ENCODE measurements around the gene HSF2.
A peak's percentile ranks its signal among the peaks of the same experiment; 100 is the strongest.
"Not testable (repeated sequence)": the region's sequence is repeated elsewhere in the genome, so short reads cannot be mapped to it uniquely, and the experiment has no call there.

Gene HSF2

GRCh38 chr6:122445274-122445673, 45.8 kb downstream of the HSF2 start:
- H3K4me1 ChIP-seq (ENCODE audit: control insufficient read depth, insufficient read depth, low read length) = no peaks in the 10 kb centered on the region
- no peak overlapping the region for H3K4me3 ChIP-seq (ENCODE audit: insufficient read depth, low read depth, low read length)
- peaks cover 17% of the 10 kb centered on the region for H3K36me3 ChIP-seq (ENCODE audit: control insufficient read depth, insufficient read depth, low read length)
- H3K27me3 ChIP-seq (ENCODE audit: control insufficient read depth, insufficient read depth, low read length, poor library complexity, severe bottlenecking) = no peaks in the 10 kb centered on the region
- H3K27ac ChIP-seq (ENCODE audit: insufficient read depth, low read depth, low read length, poor library complexity, severe bottlenecking) = no peak overlapping the region
- peaks cover 2% of the 10 kb centered on the region for H3K9me3 ChIP-seq (ENCODE audit: control insufficient read depth, low read length)
- WGBS, 2 experiments = no CpG with 5 or more reads among the region's 1 CpG

GRCh38 chr6:122449069-122449468, 49.6 kb downstream of the HSF2 start:
- Histone ChIP-seq H3K27ac (ENCODE audit: insufficient read depth, low read depth, low read length, poor library complexity, severe bottlenecking) (no peak overlapping the region), H3K4me3 (ENCODE audit: insufficient read depth, low read depth, low read length) (no peak overlapping the region), H3K4me1 (ENCODE audit: control insufficient read depth, insufficient read depth, low read length) (no peaks in the 10 kb centered on the region), H3K9me3 (ENCODE audit: control insufficient read depth, low read length) (no peaks in the 10 kb centered on the region), H3K27me3 (ENCODE audit: control insufficient read depth, insufficient read depth, low read length, poor library complexity, severe bottlenecking) (no peaks in the 10 kb centered on the region), H3K36me3 (ENCODE audit: control insufficient read depth, insufficient read depth, low read length) (peaks cover 34% of the 10 kb centered on the region)
- WGBS, 2 experiments = 88 to 100% methylated on average over 1 of the region's 1 CpG

- Histone ChIP-seq H3K27ac (ENCODE audit: insufficient read depth, low read depth, low read length, poor library complexity, severe bottlenecking) (no peak overlapping the region), H3K27me3 (ENCODE audit: control insufficient read depth, insufficient read depth, low read length, poor library complexity, severe bottlenecking) (no peaks in the 10 kb centered on the region), H3K4me1 (ENCODE audit: control insufficient read depth, insufficient read depth, low read length) (no peaks in the 10 kb centered on the region), H3K9me3 (ENCODE audit: control insufficient read depth, low read length) (no peaks in the 10 kb centered on the region), H3K36me3 (ENCODE audit: control insufficient read depth, insufficient read depth, low read length) (peaks cover 31% of the 10 kb centered on the region), H3K4me3 (ENCODE audit: insufficient read depth, low read depth, low read length) (no peak overlapping the region)
- WGBS, 2 experiments = 91% methylated on average over 1 of the region's 1 CpG; no CpG with 5 or more reads in 1 of the 2 experiments
Measured at GRCh38 chr6:122452509-122452908, 53.1 kb downstream of the HSF2 start.

GRCh38 chr6:122454673-122455072, 55.2 kb downstream of the HSF2 start:
- WGBS, 2 experiments = 90 to 96% methylated on average over 4 of the region's 4 CpGs
- Histone ChIP-seq H3K4me3 (ENCODE audit: insufficient read depth, low read depth, low read length) (no peak overlapping the region), H3K36me3 (ENCODE audit: control insufficient read depth, insufficient read depth, low read length) (peaks cover 21% of the 10 kb centered on the region), H3K27ac (ENCODE audit: insufficient read depth, low read depth, low read length, poor library complexity, severe bottlenecking) (no peak overlapping the region), H3K4me1 (ENCODE audit: control insufficient read depth, insufficient read depth, low read length) (no peaks in the 10 kb centered on the region), H3K9me3 (ENCODE audit: control insufficient read depth, low read length) (no peaks in the 10 kb centered on the region), H3K27me3 (ENCODE audit: control insufficient read depth, insufficient read depth, low read length, poor library complexity, severe bottlenecking) (no peaks in the 10 kb centered on the region)

- WGBS, 2 experiments = 97 to 100% methylated on average over 1 of the region's 1 CpG
- H3K4me3 ChIP-seq (ENCODE audit: insufficient read depth, low read depth, low read length); H3K9me3 ChIP-seq (ENCODE audit: control insufficient read depth, low read length); H3K27me3 ChIP-seq (ENCODE audit: control insufficient read depth, insufficient read depth, low read length, poor library complexity, severe bottlenecking); H3K27ac ChIP-seq (ENCODE audit: insufficient read depth, low read depth, low read length, poor library complexity, severe bottlenecking); H3K4me1 ChIP-seq (ENCODE audit: control insufficient read depth, insufficient read depth, low read length): not testable (repeated sequence)
- peaks cover 21% of the 10 kb centered on the region for H3K36me3 ChIP-seq (ENCODE audit: control insufficient read depth, insufficient read depth, low read length)
Measured at GRCh38 chr6:122455116-122455515, 55.7 kb downstream of the HSF2 start.

GRCh38 chr6:122458087-122458486, 58.6 kb downstream of the HSF2 start:
- Histone ChIP-seq H3K4me1 (ENCODE audit: control insufficient read depth, insufficient read depth, low read length) (no peaks in the 10 kb centered on the region), H3K27ac (ENCODE audit: insufficient read depth, low read depth, low read length, poor library complexity, severe bottlenecking) (no peak overlapping the region), H3K4me3 (ENCODE audit: insufficient read depth, low read depth, low read length) (no peak overlapping the region), H3K36me3 (ENCODE audit: control insufficient read depth, insufficient read depth, low read length) (peaks cover 7% of the 10 kb centered on the region), H3K27me3 (ENCODE audit: control insufficient read depth, insufficient read depth, low read length, poor library complexity, severe bottlenecking) (no peaks in the 10 kb centered on the region), H3K9me3 (ENCODE audit: control insufficient read depth, low read length) (no peaks in the 10 kb centered on the region)
- WGBS, 2 experiments = 90 to 96% methylated on average over 1 of the region's 1 CpG

- no peak overlapping the region for H3K27ac ChIP-seq (ENCODE audit: insufficient read depth, low read depth, low read length, poor library complexity, severe bottlenecking)
- no CpG with 5 or more reads among the region's 2 CpGs for WGBS, 2 experiments
- H3K9me3 ChIP-seq (ENCODE audit: control insufficient read depth, low read length) = no peaks in the 10 kb centered on the region
- no peaks in the 10 kb centered on the region for H3K4me1 ChIP-seq (ENCODE audit: control insufficient read depth, insufficient read depth, low read length)
- H3K36me3 ChIP-seq (ENCODE audit: control insufficient read depth, insufficient read depth, low read length) = no peaks in the 10 kb centered on the region
- H3K27me3 ChIP-seq (ENCODE audit: control insufficient read depth, insufficient read depth, low read length, poor library complexity, severe bottlenecking) = no peaks in the 10 kb centered on the region
- H3K4me3 ChIP-seq (ENCODE audit: insufficient read depth, low read depth, low read length) = no peak overlapping the region
Measured at GRCh38 chr6:122459240-122459639, 59.8 kb downstream of the HSF2 start.

GRCh38 chr6:122459865-122460416, 60.5 kb downstream of the HSF2 start:
- WGBS, 2 experiments = 88 to 94% methylated on average over 8 of the region's 8 CpGs
- not testable (repeated sequence) for H3K4me3 ChIP-seq (ENCODE audit: insufficient read depth, low read depth, low read length); H3K27ac ChIP-seq (ENCODE audit: insufficient read depth, low read depth, low read length, poor library complexity, severe bottlenecking); H3K27me3 ChIP-seq (ENCODE audit: control insufficient read depth, insufficient read depth, low read length, poor library complexity, severe bottlenecking); H3K9me3 ChIP-seq (ENCODE audit: control insufficient read depth, low read length); H3K4me1 ChIP-seq (ENCODE audit: control insufficient read depth, insufficient read depth, low read length); H3K36me3 ChIP-seq (ENCODE audit: control insufficient read depth, insufficient read depth, low read length)

- Histone ChIP-seq H3K27ac (ENCODE audit: insufficient read depth, low read depth, low read length, poor library complexity, severe bottlenecking) (no peak overlapping the region), H3K9me3 (ENCODE audit: control insufficient read depth, low read length) (no peaks in the 10 kb centered on the region), H3K4me1 (ENCODE audit: control insufficient read depth, insufficient read depth, low read length) (no peaks in the 10 kb centered on the region), H3K4me3 (ENCODE audit: insufficient read depth, low read depth, low read length) (no peak overlapping the region), H3K36me3 (ENCODE audit: control insufficient read depth, insufficient read depth, low read length) (no peaks in the 10 kb centered on the region), H3K27me3 (ENCODE audit: control insufficient read depth, insufficient read depth, low read length, poor library complexity, severe bottlenecking) (no peaks in the 10 kb centered on the region)
- 90 to 95% methylated on average over 1 to 2 of the region's 2 CpGs for WGBS, 2 experiments
Measured at GRCh38 chr6:122461885-122462284, 62.4 kb downstream of the HSF2 start.

- Histone ChIP-seq H3K27me3 (ENCODE audit: control insufficient read depth, insufficient read depth, low read length, poor library complexity, severe bottlenecking) (no peaks in the 10 kb centered on the region), H3K4me3 (ENCODE audit: insufficient read depth, low read depth, low read length) (peak within 1 kb of the TSS; percentile 92), H3K27ac (ENCODE audit: insufficient read depth, low read depth, low read length, poor library complexity, severe bottlenecking) (peak within 1 kb of the TSS; percentile 78), H3K36me3 (ENCODE audit: control insufficient read depth, insufficient read depth, low read length) (no peaks in the 10 kb centered on the region), H3K9me3 (ENCODE audit: control insufficient read depth, low read length) (no peaks in the 10 kb centered on the region), H3K4me1 (ENCODE audit: control insufficient read depth, insufficient read depth, low read length) (peaks cover 7% of the 10 kb centered on the region)
- WGBS, 2 experiments = 1% methylated on average over 49 of the region's 49 CpGs
Measured at GRCh38 chr6:122471107-122472021, 71.9 kb downstream of the HSF2 start, which contains the start of gene SERINC1. TSS of gene SERINC1 (minus strand) at chr6:122471807. CDS start at chr6:122471737, 70 bp downstream.

All from ectodermal cell (in vitro differentiated cells).